Measurements from ENCODE around the gene LYRM1.

The LYRM1 gene

GRCh38 chr16:20894388-20894787 is 6.2 kb upstream of the LYRM1 start:
- FAIRE-seq, result no peak
- TF ChIP-seq CTCF (IDR thresholded peaks at IDR 0.05; ENCODE audit: insufficient read depth, missing control alignments), result no peak
- no peak for DNase-seq (ENCODE audit: insufficient read length, low spot score)

DNA sequence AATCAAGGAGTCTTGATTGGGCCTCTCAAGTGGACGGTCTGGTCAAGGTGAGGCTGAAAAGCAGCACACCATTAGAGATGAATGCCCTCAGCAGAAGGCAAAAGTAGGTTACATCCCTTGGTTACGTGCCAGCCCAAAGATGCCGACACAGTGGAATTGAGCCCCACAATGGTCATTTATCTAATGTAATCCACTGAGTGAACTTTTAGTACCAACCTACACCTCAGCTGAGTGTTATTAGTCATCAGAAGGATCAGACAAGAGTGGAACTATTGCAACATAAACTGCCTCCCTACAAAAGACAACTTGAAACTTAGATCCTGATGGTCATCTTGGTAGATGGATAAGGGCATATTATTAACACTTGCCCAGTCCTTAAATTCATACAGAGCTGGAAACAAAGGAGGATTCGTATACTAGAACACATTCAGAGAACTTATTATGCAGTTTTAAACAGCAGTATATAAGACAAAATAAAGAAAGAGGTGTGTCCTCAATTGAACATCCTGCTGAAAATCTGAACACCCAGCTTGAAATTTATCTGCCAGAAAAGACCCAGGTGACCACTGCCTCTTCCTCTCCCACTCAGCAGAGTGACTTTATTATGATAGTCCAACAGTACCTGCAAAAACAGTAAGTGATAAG is 3.2 kb upstream of the LYRM1 start:
- TF ChIP-seq CTCF (IDR thresholded peaks at IDR 0.05; ENCODE audit: insufficient read depth, missing control alignments), result no peak
- FAIRE-seq (no peak), DNase-seq (ENCODE audit: insufficient read length, low spot score) (no peak)

- TF ChIP-seq CTCF (IDR thresholded peaks at IDR 0.05; ENCODE audit: insufficient read depth, missing control alignments), result no peak
- FAIRE-seq, result no peak
Observed at GRCh38 chr16:20897922-20898321, 2.6 kb upstream of the LYRM1 start.

GRCh38 chr16:20899071-20899470 is 1.5 kb upstream of the LYRM1 start:
- FAIRE-seq (no peak), DNase-seq (ENCODE audit: insufficient read length, low spot score) (no peak)
- no peak for TF ChIP-seq CTCF (IDR thresholded peaks at IDR 0.05; ENCODE audit: insufficient read depth, missing control alignments)

More at GRCh38 chr16:20897922-20898321, 2.6 kb upstream of the LYRM1 start:
- DNase-seq (ENCODE audit: insufficient read length, low spot score), result no peak

GRCh38 chr16:20899477-20900298 is 883 bp upstream of the LYRM1 start:
- no peak for TF ChIP-seq CTCF (IDR thresholded peaks at IDR 0.05; ENCODE audit: insufficient read depth, missing control alignments)
- DNase-seq (ENCODE audit: insufficient read length, low spot score), result no peak
- FAIRE-seq, result no peak

GRCh38 chr16:20901068-20901435 is 481 bp downstream of the LYRM1 start:
- DNase-seq (ENCODE audit: insufficient read length, low spot score) (no peak), FAIRE-seq (no peak)

More at GRCh38 chr16:20901068-20901435, 481 bp downstream of the LYRM1 start:
- TF ChIP-seq CTCF (IDR thresholded peaks at IDR 0.05; ENCODE audit: insufficient read depth, missing control alignments), result no peak
